ENCODE measurements around the gene SRBD1.

Gene SRBD1

GRCh38 chr2:45345331-45346234 lies 265.5 kb downstream of the SRBD1 start:
- H2AFZ ChIP-seq (ENCODE audit: low read depth, low read length), result no peak overlapping the region
- H3K4me3 ChIP-seq (ENCODE audit: low read depth in 1 of 2, low read length in 2 of 2), result no peak overlapping the region
- no peaks in the 10 kb centered on the region for H3K27me3 ChIP-seq (ENCODE audit: insufficient read depth, low read length, poor library complexity)
- no peak overlapping the region for H3K9ac ChIP-seq (ENCODE audit: low read depth, low read length)
- TF ChIP-seq CTCF (IDR thresholded peaks at IDR 0.05; ENCODE audit: borderline replicate concordance, extremely low read depth, low read length, poor library complexity, severe bottlenecking), result no peak
- no peak for TF ChIP-seq EZH2 (IDR thresholded peaks at IDR 0.05; ENCODE audit: borderline replicate concordance, low read depth, low read length, severe bottlenecking)
- no peak overlapping the region for H3K27ac ChIP-seq (ENCODE audit: low read length)
- ATAC-seq (ENCODE audit: insufficient read depth, low read depth) (no peak), DNase-seq (no peak)
- no peak overlapping the region for H3K4me2 ChIP-seq (ENCODE audit: insufficient read depth, low read length)
- H3K36me3 ChIP-seq (ENCODE audit: insufficient read depth, low read length), result no peaks in the 10 kb centered on the region
- no peaks in the 10 kb centered on the region for H3K79me2 ChIP-seq (ENCODE audit: insufficient read depth, low read length)
- H4K20me1 ChIP-seq (ENCODE audit: insufficient read depth, low read length), result no peaks in the 10 kb centered on the region
- H3K4me1 ChIP-seq (ENCODE audit: insufficient read depth, low read length), result no peaks in the 10 kb centered on the region
- H3K9me3 ChIP-seq (ENCODE audit: insufficient read depth, low read length, severe bottlenecking), result no peaks in the 10 kb centered on the region

- H3K9me3 ChIP-seq (ENCODE audit: insufficient read depth, low read length, severe bottlenecking), result no peaks in the 10 kb centered on the region
- H3K4me2 ChIP-seq (ENCODE audit: insufficient read depth, low read length), result no peak overlapping the region
- H3K4me3 ChIP-seq (ENCODE audit: low read depth in 1 of 2, low read length in 2 of 2), result no peak overlapping the region
- no peak overlapping the region for H3K27ac ChIP-seq (ENCODE audit: low read length)
- TF ChIP-seq EZH2 (IDR thresholded peaks at IDR 0.05; ENCODE audit: borderline replicate concordance, low read depth, low read length, severe bottlenecking) (no peak), CTCF (IDR thresholded peaks at IDR 0.05; ENCODE audit: borderline replicate concordance, extremely low read depth, low read length, poor library complexity, severe bottlenecking) (no peak)
- H3K9ac ChIP-seq (ENCODE audit: low read depth, low read length), result no peak overlapping the region
- no peak overlapping the region for H2AFZ ChIP-seq (ENCODE audit: low read depth, low read length)
- H3K79me2 ChIP-seq (ENCODE audit: insufficient read depth, low read length), result no peaks in the 10 kb centered on the region
- no peaks in the 10 kb centered on the region for H4K20me1 ChIP-seq (ENCODE audit: insufficient read depth, low read length)
- DNase-seq, result no peak
- H3K27me3 ChIP-seq (ENCODE audit: insufficient read depth, low read length, poor library complexity), result no peaks in the 10 kb centered on the region
- no peaks in the 10 kb centered on the region for H3K36me3 ChIP-seq (ENCODE audit: insufficient read depth, low read length)
- ATAC-seq (ENCODE audit: insufficient read depth, low read depth), result no peak
- H3K4me1 ChIP-seq (ENCODE audit: insufficient read depth, low read length), result no peaks in the 10 kb centered on the region
Observed at GRCh38 chr2:45344502-45344901, 266.6 kb downstream of the SRBD1 start.

- H3K9me3 ChIP-seq (ENCODE audit: insufficient read depth, low read length, severe bottlenecking), result no peaks in the 10 kb centered on the region
- H3K36me3 ChIP-seq (ENCODE audit: insufficient read depth, low read length), result no peaks in the 10 kb centered on the region
- no peak for TF ChIP-seq CTCF (IDR thresholded peaks at IDR 0.05; ENCODE audit: borderline replicate concordance, extremely low read depth, low read length, poor library complexity, severe bottlenecking)
- TF ChIP-seq EZH2 (IDR thresholded peaks at IDR 0.05; ENCODE audit: borderline replicate concordance, low read depth, low read length, severe bottlenecking), result no peak
- no peak overlapping the region for H3K9ac ChIP-seq (ENCODE audit: low read depth, low read length)
- ATAC-seq (ENCODE audit: insufficient read depth, low read depth) (no peak), DNase-seq (no peak)
- H3K4me3 ChIP-seq (ENCODE audit: low read depth in 1 of 2, low read length in 2 of 2), result no peak overlapping the region
- H3K27ac ChIP-seq (ENCODE audit: low read length), result no peak overlapping the region
- H3K4me2 ChIP-seq (ENCODE audit: insufficient read depth, low read length), result no peak overlapping the region
- H2AFZ ChIP-seq (ENCODE audit: low read depth, low read length), result no peak overlapping the region
- H3K79me2 ChIP-seq (ENCODE audit: insufficient read depth, low read length), result no peaks in the 10 kb centered on the region
- H3K27me3 ChIP-seq (ENCODE audit: insufficient read depth, low read length, poor library complexity), result no peaks in the 10 kb centered on the region
- H3K4me1 ChIP-seq (ENCODE audit: insufficient read depth, low read length), result no peaks in the 10 kb centered on the region
- H4K20me1 ChIP-seq (ENCODE audit: insufficient read depth, low read length), result no peaks in the 10 kb centered on the region
Observed at GRCh38 chr2:45344071-45344470, 267.0 kb downstream of the SRBD1 start.
